A673 (cell line): ENCODE data around the gene STK11. TPM values are rescaled to one million over a fixed set of nuclear protein-coding genes. Genes with fewer than 3 reads are reported as not detected.

Source experiments
- BruUV-seq: library from RNA; stranded (reverse); fragments of 400-500 nt; replicated peaks from 2 replicates; lab custom pipeline; 2021; lab: Mats Ljungman, UMichigan
- CTCF ChIA-PET: fragments of 300-600 bp; sonication (Branson Sonifier 250); formaldehyde crosslinking; loops from one replicate; lab custom pipeline; 2022; ENCODE audit warnings: antibody characterized with exemption; lab: Charles Lee
- POLR2A ChIA-PET: fragments of 300-600 bp; sonication (Branson Sonifier 250); formaldehyde crosslinking; loops from one replicate; lab custom pipeline; 2022; ENCODE audit warnings: antibody characterized with exemption; ENCODE audit not compliant: low non-redundant PET; lab: Charles Lee
- DNase-seq: peaks from one replicate; pipeline ENCODE4 v3.0.0-alpha.2; 2015; ENCODE audit warnings: low spot score
- H3K27ac ChIP-seq: fragments of 200-600 bp; sonication (generic); 2 replicates; pipeline ENCODE4 v1.5.1; 2016; ENCODE audit warnings: mixed run types, low read depth, mild to moderate bottlenecking, mixed read lengths, antibody characterized with exemption, low read length; ENCODE audit not compliant: poor library complexity, severe bottlenecking
- H3K27me3 ChIP-seq: fragments of 200-600 bp; sonication (generic); replicated peaks from 2 replicates; pipeline ENCODE4 v1.6.1; 2017; ENCODE audit warnings: mixed run types, low read depth, mild to moderate bottlenecking, mixed read lengths, antibody characterized with exemption, low read length; ENCODE audit not compliant: insufficient read depth, poor library complexity
- H3K36me3 ChIP-seq: fragments of 200-600 bp; sonication (generic); 2 replicates; pipeline ENCODE4 v1.6.1; 2016; ENCODE audit warnings: mixed run types, mild to moderate bottlenecking, mixed read lengths, antibody characterized with exemption, low read length; ENCODE audit not compliant: insufficient read depth, poor library complexity, severe bottlenecking
- H3K4me1 ChIP-seq: fragments of 200-600 bp; sonication (generic); 2 replicates; pipeline ENCODE4 v1.6.1; 2017; ENCODE audit warnings: mixed run types, mild to moderate bottlenecking, mixed read lengths, antibody characterized with exemption, low read length; ENCODE audit not compliant: insufficient read depth, poor library complexity, severe bottlenecking
- H3K4me3 ChIP-seq: fragments of 200-600 bp; sonication (generic); 2 replicates; pipeline ENCODE4 v1.5.1; 2016; ENCODE audit warnings: low read depth, mixed run types, mild to moderate bottlenecking, mixed read lengths, low read length; ENCODE audit not compliant: poor library complexity, severe bottlenecking
- H3K9me3 ChIP-seq: fragments of 200-600 bp; sonication (generic); 2 replicates; pipeline ENCODE4 v1.6.1; 2016; ENCODE audit warnings: mixed run types, low read depth, mild to moderate bottlenecking, mixed read lengths, antibody characterized with exemption, low read length; ENCODE audit not compliant: poor library complexity, severe bottlenecking
- EZH2 ChIP-seq: fragments of 200-600 bp; sonication (generic); IDR thresholded peaks from 2 replicates; pipeline ENCODE4 v1.6.1; 2017; ENCODE audit warnings: borderline replicate concordance, low read depth, mild to moderate bottlenecking, mixed read lengths, antibody characterized with exemption, low read length; ENCODE audit not compliant: poor library complexity, severe bottlenecking
- intact Hi-C: fragments of 100-400 bp; cut with micrococcal nuclease; formaldehyde crosslinking; loops from one replicate; pipeline ENCODE4 v1.10.0; 2022; ENCODE audit not compliant: unreplicated experiment
- total RNA-seq: library from RNA; stranded (reverse); gene quantifications from 2 replicates; pipeline ENCODE4 v1.2.3, GENCODE V29; 2021
- TF ChIP-seq, protein P1 (sequence below): fragments of 300-800, 200-600 bp; sonication (generic); conservative IDR thresholded peaks from 2 replicates; pipeline ENCODE4 v1.5.1; 2017; ENCODE audit warnings: low read depth, mild to moderate bottlenecking, antibody characterized with exemption, low read length, moderate library complexity, mixed read lengths

The STK11 gene
- total RNA-seq, 1 experiment from 2014 or later: 64.9 TPM

DNA sequence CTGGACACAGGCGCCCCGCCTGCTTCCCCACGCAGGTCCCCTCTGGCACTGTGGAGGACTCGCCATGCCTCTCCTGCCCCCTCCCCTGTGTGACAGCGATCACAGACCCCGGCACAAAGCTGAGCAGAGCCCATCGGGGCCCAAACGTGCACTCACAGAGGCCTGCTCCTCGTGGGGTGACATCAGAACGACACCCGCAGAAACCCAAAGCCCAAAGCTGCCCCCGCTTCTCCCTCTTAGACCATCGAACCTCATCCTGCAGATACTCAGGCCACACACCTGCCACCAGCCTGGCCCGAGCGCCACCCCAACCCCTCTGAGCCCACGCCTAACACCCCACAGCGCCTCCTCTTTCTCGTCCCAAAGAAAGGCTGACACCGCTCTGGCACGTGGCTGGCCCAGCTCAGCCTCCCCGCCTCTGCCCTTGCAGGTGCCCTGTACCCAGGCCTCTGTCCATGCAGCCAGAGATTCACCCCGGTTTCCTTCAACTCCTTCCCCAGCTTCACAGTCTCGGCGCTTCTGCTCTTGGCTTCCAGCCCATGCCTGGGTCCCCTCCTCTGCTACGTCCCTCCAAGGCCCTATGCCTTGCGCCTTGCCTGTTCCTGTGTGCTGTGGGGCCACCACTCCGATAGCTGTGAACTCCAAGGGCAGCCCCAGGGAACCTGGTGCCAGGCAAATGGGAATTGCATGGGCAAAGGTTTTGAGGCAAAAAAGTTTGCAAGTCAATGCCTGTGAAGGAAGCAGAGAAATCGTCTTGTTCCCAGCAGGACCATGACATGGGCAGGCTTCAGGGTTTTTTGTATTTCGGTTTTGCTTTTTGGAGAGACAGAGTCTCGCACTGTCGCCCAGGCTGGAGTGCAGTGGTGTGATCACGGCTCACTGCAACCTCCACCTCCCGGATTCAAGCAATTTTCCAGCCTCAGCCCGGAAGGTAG lies 33.1 kb downstream of the STK11 start:
- no peak for DNase-seq
- intact Hi-C loops: no loop called here
- no TSS peak for BruUV-seq
- H3K4me3 ChIP-seq: peak overlapping the region; percentile 86
- H3K36me3 ChIP-seq: peaks cover 8% of the 10 kb centered on the region
- no peaks in the 10 kb centered on the region for H3K27me3 ChIP-seq
- peaks cover 35% of the 10 kb centered on the region for H3K4me1 ChIP-seq
- ChIA-PET POLR2A (interaction anchor here (0.6 to 0.7 kb wide), 2 partner anchors 293 to 294 kb away, joined by 9 to 13 read pairs; no protein-coding TSS in a partner anchor), CTCF (interaction anchor here (0.6 to 1.2 kb wide), 2 partner anchors 15 to 127 kb away, joined by 3 to 5 read pairs; no protein-coding TSS in a partner anchor)
- TF ChIP-seq, protein P1, sequence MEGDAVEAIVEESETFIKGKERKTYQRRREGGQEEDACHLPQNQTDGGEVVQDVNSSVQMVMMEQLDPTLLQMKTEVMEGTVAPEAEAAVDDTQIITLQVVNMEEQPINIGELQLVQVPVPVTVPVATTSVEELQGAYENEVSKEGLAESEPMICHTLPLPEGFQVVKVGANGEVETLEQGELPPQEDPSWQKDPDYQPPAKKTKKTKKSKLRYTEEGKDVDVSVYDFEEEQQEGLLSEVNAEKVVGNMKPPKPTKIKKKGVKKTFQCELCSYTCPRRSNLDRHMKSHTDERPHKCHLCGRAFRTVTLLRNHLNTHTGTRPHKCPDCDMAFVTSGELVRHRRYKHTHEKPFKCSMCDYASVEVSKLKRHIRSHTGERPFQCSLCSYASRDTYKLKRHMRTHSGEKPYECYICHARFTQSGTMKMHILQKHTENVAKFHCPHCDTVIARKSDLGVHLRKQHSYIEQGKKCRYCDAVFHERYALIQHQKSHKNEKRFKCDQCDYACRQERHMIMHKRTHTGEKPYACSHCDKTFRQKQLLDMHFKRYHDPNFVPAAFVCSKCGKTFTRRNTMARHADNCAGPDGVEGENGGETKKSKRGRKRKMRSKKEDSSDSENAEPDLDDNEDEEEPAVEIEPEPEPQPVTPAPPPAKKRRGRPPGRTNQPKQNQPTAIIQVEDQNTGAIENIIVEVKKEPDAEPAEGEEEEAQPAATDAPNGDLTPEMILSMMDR: no peak
- TF ChIP-seq EZH2: no peak
- no peaks in the 10 kb centered on the region for H3K9me3 ChIP-seq
- H3K27ac ChIP-seq: peak overlapping the region; percentile 68

DNA sequence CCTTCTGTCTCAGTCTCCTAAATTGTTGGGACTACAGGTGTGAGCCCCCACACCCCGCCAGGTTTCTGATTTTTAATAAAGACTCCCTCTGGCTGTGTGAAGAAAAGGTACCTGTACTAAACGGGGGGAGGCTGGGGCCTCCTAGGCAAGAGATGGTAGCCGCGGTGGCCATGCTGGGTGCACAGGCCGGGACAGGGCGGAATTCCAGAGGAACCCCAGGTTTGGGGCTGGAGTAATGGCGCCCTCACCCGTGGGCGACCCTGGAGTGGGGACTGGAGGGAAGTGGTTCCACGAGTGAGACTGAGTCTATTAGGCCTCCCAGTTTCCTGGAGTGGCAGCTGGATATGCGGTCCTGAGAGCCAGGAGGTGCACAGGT lies 33.8 kb downstream of the STK11 start:
- TF ChIP-seq, protein P1: no peak
- no peak for TF ChIP-seq EZH2
- DNase-seq: no peak
- Histone ChIP-seq H3K27ac (peak overlapping the region; percentile 87), H3K27me3 (no peaks in the 10 kb centered on the region), H3K4me3 (no peak overlapping the region), H3K9me3 (no peaks in the 10 kb centered on the region), H3K36me3 (peaks cover 9% of the 10 kb centered on the region), H3K4me1 (peaks cover 43% of the 10 kb centered on the region)
- ChIA-PET CTCF (interaction anchor here (1.2 kb wide), 1 partner anchor 16 kb away, joined by 5 read pairs; no protein-coding TSS in a partner anchor), POLR2A (no interaction called here)
- intact Hi-C loops: no loop called here
- no TSS peak for BruUV-seq

DNA sequence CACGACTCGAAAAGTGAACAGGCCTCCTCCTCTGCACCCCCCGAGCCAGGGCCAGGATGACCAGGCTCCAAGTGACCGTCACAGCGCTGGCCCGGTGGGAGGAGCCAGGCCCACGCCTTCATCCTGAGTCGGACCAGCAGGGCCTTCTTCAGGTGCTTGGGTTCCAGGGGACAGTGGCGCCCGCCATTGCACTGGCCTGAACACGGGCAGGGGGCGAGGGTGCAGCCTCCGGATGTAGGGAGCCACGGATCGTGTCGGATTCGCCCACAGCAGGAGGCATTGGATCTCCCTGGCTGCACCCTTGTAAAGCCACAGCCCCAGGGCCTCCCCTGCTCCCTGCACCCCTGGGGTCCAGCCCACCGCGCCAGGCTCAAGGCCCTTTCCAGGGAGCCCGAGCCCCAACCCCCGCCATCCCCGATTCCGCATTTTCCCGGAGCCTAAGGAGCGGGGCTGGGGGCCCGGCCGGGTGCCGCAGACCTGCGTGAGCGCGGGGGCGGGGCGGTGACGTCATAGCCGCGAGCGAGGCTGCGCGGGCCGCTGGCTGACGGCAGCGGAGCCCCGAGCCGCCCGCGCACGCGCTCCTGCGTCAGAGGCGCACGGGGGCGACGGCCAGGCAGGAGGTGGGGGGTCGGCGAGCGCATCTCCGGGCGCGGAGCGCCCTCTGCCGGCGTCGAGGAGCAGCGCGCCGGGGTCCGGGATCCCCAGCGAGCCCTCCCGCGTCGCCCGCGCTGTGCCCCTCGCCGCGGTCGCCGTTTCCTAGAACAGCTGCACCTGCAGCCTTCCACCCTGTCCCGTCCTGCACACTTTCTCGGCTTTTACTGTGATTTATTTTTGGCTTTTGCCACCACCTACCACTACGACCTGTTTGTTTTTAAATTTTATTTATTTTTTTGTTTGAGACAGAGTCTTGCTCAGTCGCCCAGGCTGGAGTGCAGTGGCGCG lies 34.5 kb downstream of the STK11 start:
- peak overlapping the region; percentile 98 for H3K4me3 ChIP-seq
- H3K4me1 ChIP-seq: peaks cover 49% of the 10 kb centered on the region
- intact Hi-C loops: loop anchor here (2.0 to 10.0 kb wide), 4 partner anchors 215 to 375 kb away; partner anchors contain the start of genes CNN2, RNU6-2, TMEM259 and WDR18
- DNase-seq: peak; percentile 96
- TF ChIP-seq, protein P1: peak; percentile 60
- no peak for TF ChIP-seq EZH2
- peaks cover 7% of the 10 kb centered on the region for H3K36me3 ChIP-seq
- POLR2A ChIA-PET: no interaction called here
- H3K27me3 ChIP-seq: no peaks in the 10 kb centered on the region
- H3K9me3 ChIP-seq: no peaks in the 10 kb centered on the region
- no TSS peak for BruUV-seq
- peak overlapping the region; percentile 87 for H3K27ac ChIP-seq
- CTCF ChIA-PET: interaction anchor here (0.5 to 1.0 kb wide), 3 partner anchors 127 to 709 kb away, joined by 3 to 7 read pairs (median 4); no protein-coding TSS in a partner anchor
